Spleen (tissue), 7 donors: ENCODE data around the gene CCDC81.

Source experiments
- CTCF ChIP-seq, 11 experiments: fragments of 200-600 bp in 7 of 11; fragments of 450-650 bp in 4 of 11; sonication (generic) in 4 of 11; IDR thresholded peaks in 8 of 11; conservative IDR thresholded peaks in 3 of 11; 1 replicate in 7 of 11; 2 replicates in 4 of 11; pipeline versions ENCODE4 v1.4.0 to v1.8.0; 2016 to 2021; ENCODE audit warnings: antibody characterized with exemption in 11 of 11, inconsistent platforms in 4 of 11, mild to moderate bottlenecking in 1 of 11
- POLR2AphosphoS5 ChIP-seq, 3 donors: sonication (generic); formaldehyde crosslinking; IDR thresholded peaks; one replicate each; pipeline ENCODE4 v1.5.1; 2017; ENCODE audit warnings: antibody characterized with exemption in 3 of 3
- donor health status: DM: no; HTN: no; CAD: no; lungs with moderate emphysema.
- donor health status: DM: no; HTN: no; CAD: no.
- donor health status: DM: no; HTN: no; CAD: no.

GRCh38 chr11:86395061-86395551 lies 20.4 kb downstream of the CCDC81 start:
- TF ChIP-seq CTCF (IDR thresholded peaks at IDR 0.05 in 8 of 11, conservative IDR thresholded peaks at IDR 0.05 in 3 of 11) (no peak), POLR2AphosphoS5 (IDR thresholded peaks at IDR 0.05) (no peak)
